Measurements from ENCODE around the gene KIFC1. TPM values are rescaled to one million over a fixed set of nuclear protein-coding genes. Genes with fewer than 3 reads are reported as not detected.
A peak's percentile ranks its signal among the peaks of the same experiment; 100 is the strongest.

Gene KIFC1
- total RNA-seq, 1 donor from 2014 or later, result 0.19 TPM

GRCh38 chr6:33410050-33410710 lies 18.6 kb downstream of the KIFC1 start:
- DNase-seq (ENCODE audit: low spot score), result peak; percentile 100

- no peak for DNase-seq (ENCODE audit: low spot score)
These were observed 19.3 kb downstream of the KIFC1 start, which contains the start of gene PHF1 for GRCh38 chr6:33410711-33411631. Gene PHF1, plus strand, starts transcription at chr6:33411014. Its CDS starts 1,250 bp downstream, at chr6:33412264.

DNA sequence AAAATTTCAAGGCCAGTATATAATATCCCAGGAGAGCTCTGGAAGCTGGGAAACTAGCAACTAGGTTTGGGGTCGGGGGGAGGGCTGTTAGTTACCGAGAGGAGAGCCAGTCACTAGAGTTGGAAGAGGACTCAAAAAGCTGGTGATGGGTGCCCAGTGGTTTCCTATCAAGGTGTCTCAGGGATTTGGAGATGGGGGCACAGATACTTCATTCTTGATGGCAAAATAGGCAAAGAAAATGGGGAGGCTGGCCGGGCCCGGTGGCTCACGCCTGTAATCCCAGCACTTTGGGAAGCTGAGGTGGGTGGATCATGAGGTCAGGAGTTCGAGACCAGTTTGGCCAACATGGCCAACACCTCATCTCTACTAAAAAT lies 20.0 kb downstream of the KIFC1 start:
- no peak for DNase-seq (ENCODE audit: low spot score)

DNA sequence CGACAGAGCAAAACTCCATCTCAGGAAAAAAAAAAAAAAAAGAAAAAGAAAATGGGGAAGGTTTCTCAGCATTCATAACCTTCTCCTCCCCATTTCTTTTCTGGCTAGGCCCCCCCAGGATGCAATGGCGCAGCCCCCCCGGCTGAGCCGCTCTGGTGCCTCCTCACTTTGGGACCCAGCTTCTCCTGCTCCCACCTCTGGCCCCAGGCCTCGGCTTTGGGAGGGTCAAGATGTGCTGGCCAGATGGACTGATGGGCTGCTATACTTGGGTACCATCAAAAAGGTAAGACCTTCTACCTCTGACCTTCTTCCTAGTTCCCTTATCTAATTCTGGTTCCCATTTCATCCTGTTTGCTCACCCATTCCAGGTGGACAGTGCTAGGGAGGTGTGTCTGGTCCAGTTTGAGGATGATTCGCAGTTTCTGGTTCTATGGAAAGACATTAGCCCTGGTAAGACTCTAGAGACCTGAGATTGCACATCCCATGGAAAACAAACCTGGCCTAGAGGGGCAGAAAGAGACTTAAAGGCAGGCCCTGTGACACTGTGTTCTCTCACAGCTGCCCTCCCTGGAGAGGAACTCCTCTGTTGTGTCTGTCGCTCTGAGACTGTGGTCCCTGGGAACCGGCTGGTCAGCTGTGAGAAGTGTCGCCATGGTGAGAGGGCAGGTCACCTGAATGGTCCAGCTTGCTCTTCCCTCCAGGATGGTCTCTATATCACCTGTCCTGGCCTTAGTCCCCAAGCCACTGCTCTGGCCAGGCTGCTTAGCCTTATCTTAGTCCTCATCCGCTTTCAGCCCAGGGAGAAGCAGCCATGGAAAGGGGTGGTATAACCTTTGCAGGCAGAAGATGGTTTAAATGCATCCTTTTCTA lies 20.8 kb downstream of the KIFC1 start:
- DNase-seq (ENCODE audit: low spot score), result no peak

DNA sequence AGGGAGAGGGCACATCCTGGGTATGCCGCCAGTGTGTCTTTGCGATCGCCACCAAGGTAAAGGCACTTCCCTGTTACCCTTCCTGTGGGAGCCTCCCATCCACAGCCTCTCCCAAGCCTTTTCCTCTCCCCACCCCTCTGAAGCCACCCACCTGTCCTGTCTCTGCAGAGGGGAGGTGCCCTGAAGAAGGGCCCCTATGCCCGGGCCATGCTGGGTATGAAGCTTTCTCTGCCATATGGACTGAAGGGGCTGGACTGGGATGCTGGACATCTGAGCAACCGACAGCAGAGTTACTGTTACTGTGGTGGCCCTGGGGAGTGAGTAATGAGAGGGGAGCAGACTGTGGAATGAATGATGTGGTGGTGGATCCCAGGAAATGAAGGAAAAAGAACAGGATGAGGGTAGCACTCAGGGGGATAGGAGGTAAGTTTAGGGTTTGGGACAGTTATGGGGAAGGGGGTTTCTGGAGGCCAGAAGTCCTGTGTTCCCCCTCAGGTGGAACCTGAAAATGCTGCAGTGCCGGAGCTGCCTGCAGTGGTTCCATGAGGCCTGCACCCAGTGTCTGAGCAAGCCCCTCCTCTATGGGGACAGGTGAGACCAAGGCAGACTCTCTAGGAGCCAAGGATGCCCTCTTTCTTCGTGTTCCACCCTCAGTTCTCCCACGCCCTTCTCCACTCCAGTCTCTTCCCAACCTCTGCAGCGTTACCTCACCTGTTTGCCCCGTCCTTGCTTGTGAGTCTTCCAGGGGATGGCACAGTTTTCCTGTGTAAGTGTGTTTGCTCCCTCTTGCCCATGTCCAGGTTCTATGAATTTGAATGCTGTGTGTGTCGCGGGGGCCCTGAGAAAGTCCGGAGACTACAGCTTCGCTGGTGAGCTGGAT lies 21.9 kb downstream of the KIFC1 start:
- DNase-seq (ENCODE audit: low spot score), result no peak

GRCh38 chr6:33414592-33415271 lies 23.1 kb downstream of the KIFC1 start:
- DNase-seq (ENCODE audit: low spot score), result no peak

- DNase-seq (ENCODE audit: low spot score), result no peak
These were observed 24.2 kb downstream of the KIFC1 start for GRCh38 chr6:33415831-33416230.

- no peak for DNase-seq (ENCODE audit: low spot score)
These were observed 24.9 kb downstream of the KIFC1 start for GRCh38 chr6:33416386-33417127.

DNA sequence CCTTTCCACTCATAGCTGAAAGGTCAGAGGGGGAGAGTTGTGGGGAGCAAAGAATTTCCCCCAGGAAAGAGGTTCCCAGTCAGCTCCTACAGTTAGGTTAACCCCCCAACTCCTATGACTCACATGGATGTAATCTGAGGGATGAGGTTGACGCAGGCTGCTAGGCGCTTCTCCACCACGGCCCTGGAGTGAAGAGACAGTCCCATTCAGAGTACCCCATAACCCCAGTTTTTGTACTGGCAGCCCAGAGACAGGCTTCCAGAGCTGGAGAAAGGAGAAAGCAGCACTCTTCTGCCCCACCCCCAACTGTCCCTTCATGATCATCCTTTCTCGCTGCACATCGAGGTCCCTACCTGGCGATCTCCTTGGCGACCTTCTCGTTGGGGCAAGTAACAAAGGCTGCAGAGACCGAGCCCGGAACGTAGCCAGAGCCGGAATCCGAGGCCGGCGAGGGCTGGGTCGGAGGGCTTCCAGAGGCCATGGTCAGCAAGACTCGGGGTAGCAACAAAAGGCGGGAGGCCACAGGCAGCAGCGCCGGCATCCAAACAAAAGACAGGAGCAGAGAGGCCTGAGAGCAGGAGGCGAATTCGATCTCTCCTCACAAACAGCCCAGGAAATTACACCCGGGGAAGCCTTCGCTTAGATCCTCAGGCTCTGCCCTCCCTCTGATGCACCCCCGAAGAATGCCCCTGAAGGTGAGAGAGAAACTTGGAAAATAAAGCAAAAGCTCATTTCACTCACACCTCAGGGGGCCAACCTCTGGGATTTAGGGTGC lies 25.7 kb downstream of the KIFC1 start:
- no peak for DNase-seq (ENCODE audit: low spot score)

GRCh38 chr6:33417903-33418689 lies 26.5 kb downstream of the KIFC1 start, which contains the start of gene CUTA:
Gene CUTA, minus strand, starts transcription at chr6:33418107. Its CDS starts 107 bp downstream, at chr6:33418000.
- DNase-seq (ENCODE audit: low spot score), result peak; percentile 99

DNA sequence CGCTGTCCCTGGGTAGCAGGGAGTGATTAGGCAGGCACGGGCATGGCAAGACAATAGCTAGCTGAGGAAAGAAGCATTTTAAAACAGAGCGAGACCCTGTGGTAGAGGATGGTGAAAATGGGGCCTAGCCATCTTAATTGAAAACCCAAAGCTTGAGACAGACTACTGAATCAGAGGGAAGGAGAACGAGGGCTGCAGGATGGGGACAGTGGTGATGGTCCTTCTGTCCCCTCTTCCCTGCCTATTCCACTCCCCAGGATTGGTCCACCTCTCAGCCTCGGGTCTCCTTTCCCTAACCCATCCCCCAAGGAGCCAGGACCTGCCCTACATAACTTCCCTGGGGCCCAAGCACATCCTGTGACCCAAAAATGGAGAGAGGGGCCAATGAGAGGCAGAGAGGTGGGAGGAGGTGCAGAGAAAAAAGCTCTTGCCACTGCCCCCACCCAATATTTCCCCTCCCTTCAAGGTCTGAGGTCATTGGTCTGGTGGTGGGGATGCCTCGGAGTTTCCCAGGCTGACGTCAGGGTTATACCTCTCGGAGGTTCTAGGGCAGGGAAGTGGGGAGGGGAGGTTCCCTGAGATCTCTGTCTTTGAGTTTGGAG lies 27.2 kb downstream of the KIFC1 start:
- no peak for DNase-seq (ENCODE audit: low spot score)

GRCh38 chr6:33419580-33420490 lies 28.2 kb downstream of the KIFC1 start, which contains the start of gene SYNGAP1:
Gene SYNGAP1, plus strand, starts transcription at chr6:33420065. Its CDS starts 200 bp downstream, at chr6:33420265.
- no peak for DNase-seq (ENCODE audit: low spot score)

DNA sequence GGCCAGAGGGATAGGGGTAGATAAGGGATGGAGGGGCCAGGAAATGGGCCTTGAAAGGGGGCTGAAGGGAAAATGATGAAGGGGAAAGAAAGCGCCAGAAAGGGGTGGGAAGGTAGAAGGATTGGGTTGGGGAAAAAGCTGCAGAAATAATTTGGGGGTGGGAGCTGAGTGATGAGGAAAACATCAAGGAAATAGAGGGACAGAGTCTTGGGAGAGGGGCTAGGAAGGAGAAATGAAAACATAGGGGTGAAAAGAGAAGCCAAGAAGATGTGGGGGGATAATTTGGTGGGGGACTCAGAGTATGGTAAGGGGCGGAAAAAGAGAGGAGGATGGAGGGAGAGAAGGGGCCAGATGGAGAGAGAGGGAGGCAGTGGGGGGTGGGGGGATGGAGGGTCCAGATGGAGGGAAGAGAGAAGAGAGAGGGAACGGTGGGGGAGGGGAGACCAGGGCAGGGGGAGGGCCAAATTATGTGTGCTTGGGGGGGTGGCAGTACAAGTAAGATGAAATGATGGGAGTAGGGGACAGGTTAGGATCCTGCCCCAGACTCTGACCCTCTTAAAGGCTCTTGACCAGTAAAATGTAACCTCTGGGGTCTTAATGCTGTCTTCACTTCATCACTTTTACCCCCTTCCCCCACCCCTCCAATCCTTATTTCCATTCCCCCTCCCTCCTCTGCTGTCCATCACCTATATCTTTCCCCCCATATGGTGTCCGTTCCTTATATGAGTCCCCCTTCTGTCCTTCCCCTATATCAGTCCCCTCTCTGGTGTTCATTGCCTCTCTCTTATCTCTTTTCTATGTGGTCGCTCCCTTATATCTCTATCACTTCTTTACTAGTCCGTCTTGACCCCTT lies 29.1 kb downstream of the KIFC1 start:
- DNase-seq (ENCODE audit: low spot score), result no peak

- DNase-seq (ENCODE audit: low spot score), result no peak
These were observed 29.7 kb downstream of the KIFC1 start for GRCh38 chr6:33421344-33421643.

- no peak for DNase-seq (ENCODE audit: low spot score)
These were observed 32.2 kb downstream of the KIFC1 start for GRCh38 chr6:33423777-33424176.
